ENCODE measurements around the gene PPP2R5E.

- TF ChIP-seq POLR2A (IDR thresholded peaks at IDR 0.05; ENCODE audit: low read depth) (no peak), CTCF (IDR thresholded peaks at IDR 0.05) (no peak), POLR2AphosphoS5 (IDR thresholded peaks at IDR 0.05) (no peak)
Observed at GRCh38 chr14:63431466-63431865, 111.7 kb downstream of the PPP2R5E start.
